Smooth muscle cell (in vitro differentiated cells): Measurements from ENCODE around the gene ZNF609. TPM values are rescaled to one million over a fixed set of nuclear protein-coding genes. Genes with fewer than 3 reads are reported as not detected.

Experiments used
- DNase-seq: peaks from one replicate; lab custom pipeline; 2025; ENCODE audit not compliant: unreplicated experiment; lab: John Stamatoyannopoulos, UW
- H2AFZ ChIP-seq: fragments of 200-600 bp; sonication (generic); 2 replicates; pipeline ENCODE4 v1.6.0; 2016; ENCODE audit warnings: antibody characterized with exemption, low read depth, mild to moderate bottlenecking
- H3F3A ChIP-seq: fragments of 200-600 bp; sonication (generic); 2 replicates; pipeline ENCODE4 v1.6.0; 2017; ENCODE audit warnings: antibody characterized with exemption, low read depth
- H3K27ac ChIP-seq: fragments of 200-600 bp; sonication (generic); 2 replicates; pipeline ENCODE4 v1.5.1; 2016; ENCODE audit warnings: low read depth, mild to moderate bottlenecking
- H3K27me3 ChIP-seq: fragments of 200-600 bp; sonication (generic); 2 replicates; pipeline ENCODE4 v1.6.1; 2016; ENCODE audit warnings: low read depth, mild to moderate bottlenecking
- H3K36me3 ChIP-seq: fragments of 200-600 bp; sonication (generic); 2 replicates; pipeline ENCODE4 v1.5.1; 2016; ENCODE audit warnings: low read depth
- H3K4me1 ChIP-seq: fragments of 200-600 bp; sonication (generic); 2 replicates; pipeline ENCODE4 v1.5.1; 2016; ENCODE audit warnings: low read depth
- H3K4me2 ChIP-seq: fragments of 200-600 bp; sonication (generic); 2 replicates; pipeline ENCODE4 v1.6.0; 2016; ENCODE audit warnings: mild to moderate bottlenecking
- H3K4me3 ChIP-seq: fragments of 200-600 bp; sonication (generic); 2 replicates; pipeline ENCODE4 v1.5.1; 2016; ENCODE audit warnings: mild to moderate bottlenecking
- H3K79me2 ChIP-seq: fragments of 200-600 bp; sonication (generic); 2 replicates; pipeline ENCODE4 v1.6.0; 2016; ENCODE audit warnings: low read depth, mild to moderate bottlenecking
- H3K9ac ChIP-seq: fragments of 200-600 bp; sonication (generic); 2 replicates; pipeline ENCODE4 v1.6.0; 2016; ENCODE audit warnings: low read depth
- H3K9me3 ChIP-seq: fragments of 200-600 bp; sonication (generic); replicated peaks from 2 replicates; pipeline ENCODE4 v1.5.1; 2016; ENCODE audit warnings: low read depth
- H4K20me1 ChIP-seq: fragments of 200-600 bp; sonication (generic); 2 replicates; pipeline ENCODE4 v1.6.0; 2016; ENCODE audit warnings: low read depth
- CTCF ChIP-seq: fragments of 200-600 bp; sonication (generic); IDR thresholded peaks from 2 replicates; pipeline ENCODE4 v1.5.1; 2017; ENCODE audit warnings: borderline replicate concordance, mild to moderate bottlenecking, antibody characterized with exemption; ENCODE audit not compliant: insufficient read depth, poor library complexity, severe bottlenecking
- WGBS: methylation state at CpG from one replicate; pipeline ENCODE4 v1.1.7; 2016; ENCODE audit warnings: low lambda C conversion rate; 5-methylcytosine and 5-hydroxymethylcytosine counted together
- polyA plus RNA-seq: library from polyadenylated mRNA; unstranded; fragments of >200 nt; fragmentation: Nextera tagmentation; extraction: Ambion mirVana; gene quantifications from 2 replicates; pipeline ENCODE4 v1.2.1, GENCODE V29; 2016
- total RNA-seq: library from RNA; depleted of rRNA; stranded (reverse); fragments of >200 nt; gene quantifications from 2 replicates; pipeline ENCODE4 v1.2.3, GENCODE V29; 2014

ZNF609 gene
- total and polyA plus RNA-seq, 2 experiments from 2014 or later = 9.9 to 15.6 TPM

- Histone ChIP-seq H2AFZ (no peak overlapping the region), H3K36me3 (no peaks in the 10 kb centered on the region), H3K4me3 (no peak overlapping the region), H3K9ac (no peak overlapping the region), H4K20me1 (peaks cover 99% of the 10 kb centered on the region), H3K79me2 (peaks cover 61% of the 10 kb centered on the region), H3K27me3 (no peaks in the 10 kb centered on the region), H3K9me3 (no peaks in the 10 kb centered on the region), H3K27ac (peak overlapping the region; percentile 71), H3K4me1 (peaks cover 29% of the 10 kb centered on the region), H3K4me2 (peak overlapping the region; percentile 49), H3F3A (peaks cover 19% of the 10 kb centered on the region)
- no peak for TF ChIP-seq CTCF
- DNase-seq = peak; percentile 34
- 9% methylated on average over 3 of the region's 3 CpGs for WGBS
Measured at GRCh38 chr15:64507293-64507802, 47.0 kb downstream of the ZNF609 start.

GRCh38 chr15:64507845-64508244, 47.5 kb downstream of the ZNF609 start:
- H3K27me3 ChIP-seq = no peaks in the 10 kb centered on the region
- H3K27ac ChIP-seq = peak overlapping the region; percentile 71
- peaks cover 98% of the 10 kb centered on the region for H4K20me1 ChIP-seq
- no peaks in the 10 kb centered on the region for H3K36me3 ChIP-seq
- peaks cover 24% of the 10 kb centered on the region for H3K4me1 ChIP-seq
- DNase-seq = no peak
- peak overlapping the region; percentile 42 for H3K4me2 ChIP-seq
- no peak overlapping the region for H3K4me3 ChIP-seq
- 77% methylated on average over 2 of the region's 2 CpGs for WGBS
- no peak overlapping the region for H3K9ac ChIP-seq
- no peaks in the 10 kb centered on the region for H3K9me3 ChIP-seq
- H3F3A ChIP-seq = peaks cover 19% of the 10 kb centered on the region
- H3K79me2 ChIP-seq = peaks cover 59% of the 10 kb centered on the region
- no peak for TF ChIP-seq CTCF
- H2AFZ ChIP-seq = no peak overlapping the region

- H4K20me1 ChIP-seq = peaks cover 96% of the 10 kb centered on the region
- H3K9me3 ChIP-seq = no peaks in the 10 kb centered on the region
- no peak overlapping the region for H2AFZ ChIP-seq
- no peak overlapping the region for H3K4me2 ChIP-seq
- no peaks in the 10 kb centered on the region for H3K36me3 ChIP-seq
- H3F3A ChIP-seq = peaks cover under 1% of the 10 kb centered on the region
- H3K4me3 ChIP-seq = no peak overlapping the region
- no peak for DNase-seq
- no peak overlapping the region for H3K27ac ChIP-seq
- peaks cover 79% of the 10 kb centered on the region for H3K79me2 ChIP-seq
- H3K27me3 ChIP-seq = no peaks in the 10 kb centered on the region
- H3K9ac ChIP-seq = no peak overlapping the region
- H3K4me1 ChIP-seq = no peaks in the 10 kb centered on the region
- 100% methylated on average over 3 of the region's 3 CpGs for WGBS
- no peak for TF ChIP-seq CTCF
Measured at GRCh38 chr15:64513823-64514222, 53.4 kb downstream of the ZNF609 start.

GRCh38 chr15:64515196-64515595, 54.8 kb downstream of the ZNF609 start:
- Histone ChIP-seq H3K27ac (no peak overlapping the region), H3K9ac (no peak overlapping the region), H3K9me3 (no peaks in the 10 kb centered on the region), H3K36me3 (no peaks in the 10 kb centered on the region), H3F3A (no peaks in the 10 kb centered on the region), H3K79me2 (peaks cover 78% of the 10 kb centered on the region), H2AFZ (no peak overlapping the region), H3K4me2 (no peak overlapping the region), H4K20me1 (peaks cover 95% of the 10 kb centered on the region), H3K27me3 (no peaks in the 10 kb centered on the region), H3K4me1 (no peaks in the 10 kb centered on the region), H3K4me3 (no peak overlapping the region)
- 75% methylated on average over 2 of the region's 2 CpGs for WGBS
- no peak for TF ChIP-seq CTCF
- DNase-seq = no peak
